Muscle layer of colon (tissue), 2 donors: ENCODE measurements around the gene TAMM41.

Experiments
- H3K27ac ChIP-seq: one replicate; pipeline ENCODE4 v1.7.0; 2013; ENCODE audit warnings: low read depth, mild to moderate bottlenecking, low read length, moderate library complexity
- H3K27me3 ChIP-seq, 2 donors: one replicate each; pipeline ENCODE4 v1.7.0; 2013; ENCODE audit warnings: low read length in 2 of 2, mild to moderate bottlenecking in 2 of 2; ENCODE audit not compliant: insufficient read depth in 2 of 2, control insufficient read depth in 1 of 2
- H3K36me3 ChIP-seq: one replicate; pipeline ENCODE4 v1.7.0; 2013; ENCODE audit warnings: mild to moderate bottlenecking, low read length; ENCODE audit not compliant: insufficient read depth
- H3K4me1 ChIP-seq: one replicate; pipeline ENCODE4 v1.7.0; 2013; ENCODE audit warnings: mild to moderate bottlenecking, low read length; ENCODE audit not compliant: insufficient read depth
- H3K4me3 ChIP-seq, 2 donors: one replicate each; pipeline ENCODE4 v1.7.0; 2013; ENCODE audit warnings: low read length in 2 of 2, low read depth in 1 of 2, mild to moderate bottlenecking in 1 of 2, moderate library complexity in 1 of 2
- H3K9ac ChIP-seq: one replicate; pipeline ENCODE4 v1.7.0; 2013; ENCODE audit warnings: low read length
- H3K9me3 ChIP-seq: one replicate; pipeline ENCODE4 v1.7.0; 2013; ENCODE audit warnings: mild to moderate bottlenecking, low read length
- donor health status: abdominal sarcoma.
- donor health status: Adenocarcinoma of cecum.

The TAMM41 gene

GRCh38 chr3:11808231-11808630, 38.5 kb downstream of the TAMM41 start:
- H3K27me3 ChIP-seq, result no peaks in the 10 kb centered on the region
- H3K4me1 ChIP-seq, result peaks cover 25% of the 10 kb centered on the region
- no peak overlapping the region for H3K4me3 ChIP-seq
- no peak overlapping the region for H3K27ac ChIP-seq
- H3K36me3 ChIP-seq, result peaks cover 16% of the 10 kb centered on the region
- no peaks in the 10 kb centered on the region for H3K9me3 ChIP-seq
- H3K9ac ChIP-seq, result no peak overlapping the region

GRCh38 chr3:11807686-11808085, 39.0 kb downstream of the TAMM41 start:
- Histone ChIP-seq H3K4me3 (no peak overlapping the region), H3K27me3 (no peaks in the 10 kb centered on the region), H3K36me3 (peaks cover 16% of the 10 kb centered on the region), H3K9ac (no peak overlapping the region), H3K27ac (no peak overlapping the region), H3K9me3 (no peaks in the 10 kb centered on the region), H3K4me1 (peaks cover 25% of the 10 kb centered on the region)

DNA sequence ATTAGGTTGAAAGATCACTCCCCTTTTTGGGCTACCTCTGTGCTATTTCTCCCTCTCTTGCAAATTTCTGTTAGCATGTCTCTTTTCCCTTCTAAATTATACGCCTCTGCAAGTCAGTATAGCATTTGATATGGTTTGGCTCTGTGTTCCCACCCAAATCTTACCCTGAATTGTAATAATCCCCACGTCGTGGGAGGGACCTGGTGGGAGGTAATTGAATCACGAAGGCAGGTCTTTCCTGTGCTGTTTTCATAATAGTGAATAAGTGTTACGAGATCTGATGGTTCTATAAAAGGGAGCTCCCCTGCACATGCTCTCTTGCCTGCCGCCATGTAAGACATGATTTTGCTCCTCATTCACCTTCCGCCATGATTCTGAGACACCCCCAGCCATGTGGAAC, 41.0 kb downstream of the TAMM41 start:
- Histone ChIP-seq H3K4me3 (no peak overlapping the region), H3K9ac (no peak overlapping the region), H3K27ac (no peak overlapping the region), H3K27me3 (no peaks in the 10 kb centered on the region), H3K4me1 (peaks cover 25% of the 10 kb centered on the region), H3K36me3 (peaks cover 12% of the 10 kb centered on the region), H3K9me3 (no peaks in the 10 kb centered on the region)

GRCh38 chr3:11803977-11804892, 42.5 kb downstream of the TAMM41 start:
- H3K4me1 ChIP-seq, result peaks cover 13% of the 10 kb centered on the region
- no peaks in the 10 kb centered on the region for H3K9me3 ChIP-seq
- H3K27ac ChIP-seq, result no peak overlapping the region
- peaks cover 10% of the 10 kb centered on the region for H3K36me3 ChIP-seq
- no peak overlapping the region for H3K9ac ChIP-seq
- H3K4me3 ChIP-seq, result no peak overlapping the region
- no peaks in the 10 kb centered on the region for H3K27me3 ChIP-seq

DNA sequence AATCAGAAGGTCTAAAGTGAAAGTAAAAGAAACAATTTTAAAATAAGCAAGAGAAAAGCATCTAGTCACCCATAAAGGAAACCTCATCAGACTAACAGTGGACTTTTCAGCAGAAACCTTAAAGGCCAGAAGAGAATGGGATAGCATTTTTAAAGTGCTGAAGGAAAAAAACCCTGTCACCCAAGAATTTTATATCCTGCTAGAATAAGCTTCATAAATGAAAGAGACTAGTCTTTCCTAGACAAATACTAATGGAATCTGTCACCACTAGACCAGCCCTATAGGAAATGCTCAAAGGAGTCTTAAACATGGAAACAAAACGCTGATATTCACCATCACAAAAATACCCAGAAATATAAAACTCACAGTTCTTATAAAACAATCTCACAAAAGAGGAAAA, 46.9 kb downstream of the TAMM41 start:
- Histone ChIP-seq H3K27me3 (no peaks in the 10 kb centered on the region), H3K9ac (no peak overlapping the region), H3K4me1 (no peaks in the 10 kb centered on the region), H3K36me3 (peaks cover 7% of the 10 kb centered on the region), H3K9me3 (no peaks in the 10 kb centered on the region), H3K4me3 (no peak overlapping the region), H3K27ac (no peak overlapping the region)

GRCh38 chr3:11794927-11795326, 51.8 kb downstream of the TAMM41 start:
- H3K9me3 ChIP-seq, result no peaks in the 10 kb centered on the region
- H3K27me3 ChIP-seq, result no peaks in the 10 kb centered on the region
- H3K4me1 ChIP-seq, result no peaks in the 10 kb centered on the region
- H3K27ac ChIP-seq, result no peak overlapping the region
- H3K4me3 ChIP-seq, result no peak overlapping the region
- H3K9ac ChIP-seq, result no peak overlapping the region
- H3K36me3 ChIP-seq, result peaks cover 14% of the 10 kb centered on the region

GRCh38 chr3:11791339-11792200, 55.1 kb downstream of the TAMM41 start:
- Histone ChIP-seq H3K36me3 (peaks cover 33% of the 10 kb centered on the region), H3K4me3 (no peak overlapping the region), H3K9ac (no peak overlapping the region), H3K27me3 (no peaks in the 10 kb centered on the region), H3K9me3 (no peaks in the 10 kb centered on the region), H3K4me1 (no peaks in the 10 kb centered on the region), H3K27ac (no peak overlapping the region)

DNA sequence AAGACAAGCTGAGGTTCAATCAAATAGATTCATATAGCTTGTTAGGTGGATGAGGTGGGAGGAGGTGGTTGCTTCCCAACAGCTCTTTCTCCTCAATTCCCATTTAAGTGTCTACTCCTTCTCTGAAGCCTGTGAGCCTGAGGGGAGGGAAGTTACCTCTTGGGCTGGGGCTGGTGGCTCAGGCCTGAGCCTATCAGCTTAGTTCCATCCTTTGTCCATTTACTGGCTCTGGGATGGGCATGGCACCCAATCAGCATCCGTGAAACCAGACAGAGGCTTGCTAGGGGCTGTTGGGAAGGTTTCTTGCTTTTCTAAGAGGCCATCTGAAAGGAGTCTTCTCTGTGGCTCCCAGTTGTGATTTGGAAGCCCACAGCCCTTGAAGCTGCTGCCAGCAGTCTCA, 57.3 kb downstream of the TAMM41 start:
- H3K27ac ChIP-seq, result no peak overlapping the region
- H3K9ac ChIP-seq, result no peak overlapping the region
- peaks cover 33% of the 10 kb centered on the region for H3K36me3 ChIP-seq
- H3K4me1 ChIP-seq, result no peaks in the 10 kb centered on the region
- no peaks in the 10 kb centered on the region for H3K9me3 ChIP-seq
- H3K4me3 ChIP-seq, result no peak overlapping the region
- H3K27me3 ChIP-seq, result no peaks in the 10 kb centered on the region

- no peak overlapping the region for H3K9ac ChIP-seq
- H3K27ac ChIP-seq, result no peak overlapping the region
- no peaks in the 10 kb centered on the region for H3K4me1 ChIP-seq
- no peak overlapping the region for H3K4me3 ChIP-seq
- H3K9me3 ChIP-seq, result no peaks in the 10 kb centered on the region
- H3K27me3 ChIP-seq, result no peaks in the 10 kb centered on the region
- peaks cover 26% of the 10 kb centered on the region for H3K36me3 ChIP-seq
Observed at GRCh38 chr3:11784971-11785377, 61.7 kb downstream of the TAMM41 start.

DNA sequence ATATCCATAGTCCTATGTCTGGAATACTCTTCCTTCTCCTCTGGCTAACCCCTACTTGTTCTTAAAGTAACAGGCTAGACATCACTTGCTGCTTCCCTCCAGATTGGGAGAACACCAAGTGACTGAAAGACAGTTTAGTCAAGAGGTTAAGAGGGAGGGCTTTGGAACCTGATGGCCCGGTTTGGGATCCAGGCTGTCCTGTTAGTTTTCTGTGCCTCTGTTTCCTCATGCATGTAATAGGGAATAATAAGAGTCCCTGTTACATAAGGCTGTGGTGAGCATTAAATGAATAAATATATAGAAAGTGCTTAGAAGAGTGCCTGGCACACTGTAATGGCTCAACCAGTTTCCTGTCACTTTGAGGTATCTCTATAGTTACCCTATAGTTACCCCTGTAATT, 66.3 kb downstream of the TAMM41 start:
- H3K4me1 ChIP-seq, result no peaks in the 10 kb centered on the region
- no peak overlapping the region for H3K27ac ChIP-seq

DNA sequence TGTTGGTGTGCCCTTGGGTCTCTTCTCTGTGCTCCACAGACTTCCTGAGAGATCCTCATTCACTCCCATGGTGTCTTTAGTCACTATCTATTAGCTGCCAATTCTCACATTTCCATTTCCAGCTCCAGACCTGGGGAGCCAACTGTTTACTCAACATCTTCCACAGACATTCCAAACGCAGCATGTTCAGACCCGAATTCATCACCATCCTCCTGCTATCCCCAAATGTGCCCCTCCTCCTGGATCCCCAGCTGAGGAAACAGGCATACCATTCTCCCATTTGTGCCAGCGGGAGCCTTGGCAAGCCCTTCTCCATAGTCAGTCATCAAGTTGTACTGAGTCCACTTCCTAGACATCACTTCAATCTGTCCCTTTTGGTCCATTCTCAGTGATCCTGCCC, 67.1 kb downstream of the TAMM41 start:
- Histone ChIP-seq H3K27ac (no peak overlapping the region), H3K4me3 (no peak overlapping the region), H3K9ac (no peak overlapping the region), H3K9me3 (no peaks in the 10 kb centered on the region), H3K4me1 (no peaks in the 10 kb centered on the region), H3K36me3 (no peaks in the 10 kb centered on the region), H3K27me3 (no peaks in the 10 kb centered on the region)

More for the DNA sequence above, 66.3 kb downstream of the TAMM41 start:
- Histone ChIP-seq H3K4me3 (no peak overlapping the region), H3K36me3 (no peaks in the 10 kb centered on the region), H3K27me3 (no peaks in the 10 kb centered on the region), H3K9me3 (no peaks in the 10 kb centered on the region), H3K9ac (no peak overlapping the region)
